Lower leg skin (tissue), 4 donors: ENCODE data around the gene EIF5. TPM values are rescaled to one million over a fixed set of nuclear protein-coding genes. Genes with fewer than 3 reads are reported as not detected.

Experiments
- DNase-seq, 2 donors: peaks; one replicate each; pipeline ENCODE4 v3.0.0-alpha.2; 2019; ENCODE audit warnings: low spot score in 2 of 2
- H3K4me3 ChIP-seq: fragments of 200-600 bp; sonication (generic); 2 replicates; pipeline ENCODE4 v1.5.1; 2017; ENCODE audit warnings: mild to moderate bottlenecking, low read depth; ENCODE audit not compliant: poor library complexity, severe bottlenecking
- POLR2A ChIP-seq, 2 donors: fragments of 450-650 bp; IDR thresholded peaks; one replicate each; pipeline ENCODE4 v1.6.1; 2016 to 2017; ENCODE audit warnings: antibody characterized with exemption in 2 of 2, mild to moderate bottlenecking in 1 of 2, moderate library complexity in 1 of 2
- WGBS, 2 donors: methylation state at CpG; one replicate each; pipeline ENCODE4 v1.1.5; 2018; 5-methylcytosine and 5-hydroxymethylcytosine counted together
- intact Hi-C: fragments of 100-400 bp; cut with DNase I; formaldehyde crosslinking; loops from one replicate; pipeline ENCODE4 v1.15.0; 2023; ENCODE audit warnings: low total_unique reads
- total RNA-seq, 4 donors: library from RNA; depleted of rRNA; stranded (reverse); fragments of >200 nt; gene quantifications; one replicate each; pipeline ENCODE4 v1.1.0, GENCODE V29; 2016
- TF ChIP-seq, protein P1 (sequence below), 3 donors: fragments of 450-650 bp; IDR thresholded peaks; one replicate each; pipeline ENCODE4 v1.5.1; 2016; ENCODE audit warnings: antibody characterized with exemption in 3 of 3, mild to moderate bottlenecking in 3 of 3, moderate library complexity in 2 of 3

EIF5 gene
- total RNA-seq, 4 donors from 2014 or later, result 125 to 168 (median 131) TPM

DNA sequence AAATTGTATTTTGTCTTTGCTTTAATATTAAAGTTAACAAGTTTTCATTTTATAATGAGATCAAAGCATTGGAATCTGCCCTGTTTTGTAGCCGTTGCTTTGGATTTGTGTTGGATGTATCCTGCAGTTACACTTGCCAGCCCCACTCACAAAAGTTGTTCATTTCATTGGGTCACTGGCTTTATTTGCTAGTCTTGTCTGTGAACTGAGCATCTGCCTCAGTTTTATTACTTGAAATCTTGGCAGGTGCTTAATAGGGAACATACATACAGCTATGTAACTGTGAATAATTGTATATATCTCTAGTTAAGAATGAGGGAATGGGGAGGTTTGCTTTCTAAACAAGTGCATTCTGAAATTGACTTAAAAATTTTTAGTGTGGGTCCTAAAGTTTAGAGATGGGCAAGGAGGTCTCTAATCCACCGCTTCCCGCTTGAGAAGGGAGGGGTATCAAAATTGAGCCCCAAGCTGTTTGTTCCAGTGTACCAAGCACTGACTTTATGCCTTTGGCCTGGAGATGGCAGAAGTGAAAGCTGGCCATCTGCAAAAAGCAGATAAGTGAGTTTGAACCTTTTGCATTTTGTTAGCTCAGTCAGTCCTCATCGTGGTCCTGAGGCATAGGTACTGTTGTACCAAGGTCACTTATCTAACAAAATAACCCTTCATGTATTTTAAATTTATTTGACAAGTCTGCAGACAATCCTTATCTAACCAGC, 9.3 kb downstream of the EIF5 start:
- H3K4me3 ChIP-seq, result no peak overlapping the region
- no peak for TF ChIP-seq POLR2A (IDR thresholded peaks at IDR 0.05)
- TF ChIP-seq, protein P1, sequence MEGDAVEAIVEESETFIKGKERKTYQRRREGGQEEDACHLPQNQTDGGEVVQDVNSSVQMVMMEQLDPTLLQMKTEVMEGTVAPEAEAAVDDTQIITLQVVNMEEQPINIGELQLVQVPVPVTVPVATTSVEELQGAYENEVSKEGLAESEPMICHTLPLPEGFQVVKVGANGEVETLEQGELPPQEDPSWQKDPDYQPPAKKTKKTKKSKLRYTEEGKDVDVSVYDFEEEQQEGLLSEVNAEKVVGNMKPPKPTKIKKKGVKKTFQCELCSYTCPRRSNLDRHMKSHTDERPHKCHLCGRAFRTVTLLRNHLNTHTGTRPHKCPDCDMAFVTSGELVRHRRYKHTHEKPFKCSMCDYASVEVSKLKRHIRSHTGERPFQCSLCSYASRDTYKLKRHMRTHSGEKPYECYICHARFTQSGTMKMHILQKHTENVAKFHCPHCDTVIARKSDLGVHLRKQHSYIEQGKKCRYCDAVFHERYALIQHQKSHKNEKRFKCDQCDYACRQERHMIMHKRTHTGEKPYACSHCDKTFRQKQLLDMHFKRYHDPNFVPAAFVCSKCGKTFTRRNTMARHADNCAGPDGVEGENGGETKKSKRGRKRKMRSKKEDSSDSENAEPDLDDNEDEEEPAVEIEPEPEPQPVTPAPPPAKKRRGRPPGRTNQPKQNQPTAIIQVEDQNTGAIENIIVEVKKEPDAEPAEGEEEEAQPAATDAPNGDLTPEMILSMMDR (IDR thresholded peaks at IDR 0.05), result no peak
- DNase-seq, result no peak
- intact Hi-C loops, result no loop called here
- 82 to 84% methylated on average over 4 of the region's 4 CpGs for WGBS, 2 donors

DNA sequence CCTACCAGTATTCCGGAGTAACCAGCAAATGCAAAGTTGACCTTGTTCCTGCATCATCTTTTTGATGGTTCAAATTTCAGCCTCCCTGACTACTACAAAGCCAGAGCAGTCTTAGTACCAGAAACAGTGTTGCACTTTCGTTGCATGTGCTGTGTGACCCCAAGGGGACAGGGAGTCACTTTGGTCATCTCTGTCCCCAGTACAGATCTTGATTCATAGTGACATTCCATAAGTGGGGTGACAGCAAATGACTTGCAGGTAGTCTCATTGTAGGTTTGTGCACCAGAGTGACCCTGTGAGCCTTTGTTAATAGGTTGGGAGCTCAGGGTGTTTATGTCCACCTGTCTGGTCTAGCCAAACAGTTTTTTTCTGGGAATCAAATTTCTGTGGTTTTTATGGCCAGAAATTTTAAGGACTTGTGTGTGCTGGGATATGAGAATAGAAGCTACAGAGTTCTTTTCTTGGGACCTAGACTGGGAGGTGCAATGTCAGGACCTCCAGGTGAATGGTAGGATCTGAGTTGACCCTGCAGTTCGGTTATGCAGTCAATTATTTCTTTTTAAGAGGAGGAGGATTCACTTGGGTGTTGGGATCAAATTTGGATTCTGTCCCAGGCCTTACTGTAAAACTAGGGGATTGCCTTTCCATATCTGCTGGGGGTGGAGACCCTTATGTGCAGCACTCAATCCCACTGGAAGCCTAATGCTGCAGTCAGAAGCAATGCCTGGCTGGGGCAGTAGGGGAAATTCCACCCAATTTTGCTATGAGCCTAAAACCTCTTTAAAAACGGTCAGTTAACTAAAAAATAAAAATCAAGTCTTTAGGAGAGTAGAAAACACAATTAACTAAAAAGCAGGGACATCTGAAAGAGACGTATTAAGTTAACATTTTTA, 10.1 kb downstream of the EIF5 start:
- 85 to 87% methylated on average over 5 of the region's 5 CpGs for WGBS, 2 donors
- no peak overlapping the region for H3K4me3 ChIP-seq
- TF ChIP-seq, protein P1 (IDR thresholded peaks at IDR 0.05), result no peak
- no peak for TF ChIP-seq POLR2A (IDR thresholded peaks at IDR 0.05)
- intact Hi-C loops, result no loop called here
- no peak for DNase-seq

DNA sequence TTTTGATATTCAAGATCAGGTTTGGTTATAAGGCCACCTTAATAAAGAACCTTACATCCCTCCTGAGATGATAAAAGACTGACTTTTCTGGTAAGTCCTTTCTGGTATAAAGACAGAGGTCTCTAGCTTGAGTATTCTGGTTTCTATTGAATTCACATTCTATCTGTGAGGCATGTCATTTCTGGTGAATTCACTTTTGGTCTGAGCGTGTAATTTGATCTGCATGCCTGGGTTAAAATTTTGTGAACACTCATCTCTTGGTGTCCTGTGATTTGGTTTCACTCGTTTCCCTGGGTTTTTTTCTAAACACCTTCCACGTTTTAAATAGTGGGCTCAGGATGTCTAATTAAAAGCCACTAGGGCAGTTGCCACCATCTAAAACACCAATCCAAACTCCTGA, 12.2 kb downstream of the EIF5 start:
- H3K4me3 ChIP-seq, result no peak overlapping the region
- intact Hi-C loops, result no loop called here
- no peak for DNase-seq
- TF ChIP-seq, protein P1 (IDR thresholded peaks at IDR 0.05), result no peak
- TF ChIP-seq POLR2A (IDR thresholded peaks at IDR 0.05), result no peak
- 50 to 54% methylated on average over 3 of the region's 3 CpGs for WGBS, 2 donors

DNA sequence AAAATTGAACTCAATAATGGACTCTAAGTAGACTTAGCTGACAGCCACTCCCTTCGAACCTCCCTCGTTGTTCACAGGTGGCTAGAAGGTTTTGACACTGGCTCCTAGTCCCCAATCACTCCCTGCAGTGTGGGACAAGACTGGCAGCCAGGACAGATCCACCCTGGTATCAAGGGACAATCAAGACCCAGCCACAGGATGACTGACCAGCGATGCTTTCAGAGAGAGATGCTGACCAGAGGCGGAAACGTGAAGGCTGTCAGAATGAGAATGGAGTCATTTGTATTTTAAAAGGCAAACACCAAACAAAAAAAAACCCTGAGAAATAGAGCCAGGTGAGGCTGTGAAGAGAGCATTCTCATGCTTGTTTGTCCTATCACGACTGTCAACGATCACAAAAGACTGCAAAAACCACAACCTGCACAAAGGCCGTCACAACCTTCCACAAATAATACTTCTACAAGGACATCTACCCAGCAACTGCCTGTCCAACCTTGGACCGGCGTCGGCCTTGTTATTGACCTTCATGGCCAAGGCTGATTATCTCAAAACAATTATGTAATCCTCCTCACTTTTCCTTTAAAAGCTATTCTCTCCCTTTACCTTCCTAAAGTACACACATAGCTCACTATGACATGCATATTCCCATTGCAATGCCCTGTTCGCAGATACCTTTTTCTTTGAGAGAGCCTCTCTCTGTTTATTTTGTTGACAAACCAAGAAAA, 13.2 kb downstream of the EIF5 start:
- intact Hi-C loops, result no loop called here
- WGBS, 2 donors, result 67 to 71% methylated on average over 12 of the region's 12 CpGs

DNA sequence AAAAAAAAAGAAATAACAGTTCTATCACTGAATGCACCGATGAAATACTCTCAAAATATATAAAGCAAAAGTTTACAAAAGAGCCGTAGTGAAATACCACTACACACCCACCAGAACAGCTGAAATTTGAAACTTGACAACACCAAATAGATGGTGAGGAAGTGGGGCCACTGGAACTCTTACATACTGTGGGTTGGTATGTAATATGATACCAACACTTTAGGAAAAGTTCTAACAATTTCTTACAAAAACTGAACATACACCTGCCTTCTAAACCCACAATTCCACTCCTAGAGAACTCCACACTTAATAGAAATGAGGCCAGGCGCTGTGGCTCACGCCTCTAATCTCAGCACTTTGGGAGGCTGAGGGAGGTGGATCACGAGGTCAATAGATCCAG, 14.1 kb downstream of the EIF5 start:
- intact Hi-C loops, result no loop called here
- no peak overlapping the region for H3K4me3 ChIP-seq
- TF ChIP-seq, protein P1 (IDR thresholded peaks at IDR 0.05), result no peak
- no peak for TF ChIP-seq POLR2A (IDR thresholded peaks at IDR 0.05)
- WGBS, 2 donors, result 80 to 82% methylated on average over 5 of the region's 5 CpGs
- DNase-seq, result no peak

More for the DNA sequence above, 13.2 kb downstream of the EIF5 start:
- no peak overlapping the region for H3K4me3 ChIP-seq
- no peak for DNase-seq
- no peak for TF ChIP-seq POLR2A (IDR thresholded peaks at IDR 0.05)
- TF ChIP-seq, protein P1 (IDR thresholded peaks at IDR 0.05), result no peak
